Astrocyte (in vitro differentiated cells and primary cell): ENCODE measurements around the gene STK17A.

Source experiments
- CTCF ChIP-seq: IDR thresholded peaks from 2 replicates; pipeline ENCODE4 v1.5.1; 2011; ENCODE audit warnings: low read depth, mild to moderate bottlenecking, inconsistent platforms, low read length, moderate library complexity; ENCODE audit not compliant: insufficient read depth
- EZH2 ChIP-seq: IDR thresholded peaks from 2 replicates; pipeline ENCODE4 v1.6.1; 2012; ENCODE audit warnings: mild to moderate bottlenecking, low read length, inconsistent platforms; ENCODE audit not compliant: insufficient read depth

GRCh38 chr7:43660141-43660540 lies 77.2 kb downstream of the STK17A start:
- TF ChIP-seq CTCF: no peak
- no peak for TF ChIP-seq EZH2
